ENCODE data around the gene UNC5B. TPM values are rescaled to one million over a fixed set of nuclear protein-coding genes. Genes with fewer than 3 reads are reported as not detected.

The UNC5B gene
- total and polyA plus RNA-seq, 2 donors: 2.2 to 4.2 TPM

GRCh38 chr10:71347587-71348395, 135.4 kb downstream of the UNC5B start:
- Histone ChIP-seq H3K27me3 (ENCODE audit: control insufficient read depth in 2 of 2, insufficient read depth in 1 of 2, low read length in 1 of 2) (no peaks in the 10 kb centered on the region), H3K36me3 (ENCODE audit: control insufficient read depth in 2 of 2, insufficient read depth in 2 of 2, low read length in 1 of 2) (peaks cover 0 to 5% of the 10 kb centered on the region in 2 donors), H3K4me3 (ENCODE audit: low read length in 2 of 2) (no peak overlapping the region), H3K4me1 (ENCODE audit: control insufficient read depth in 2 of 2, insufficient read depth in 2 of 2, low read length in 2 of 2) (peaks cover 0 to 3% of the 10 kb centered on the region in 2 donors), H3K27ac (ENCODE audit: low read depth in 1 of 2, low read length in 1 of 2) (no peak overlapping the region), H3K9me3 (ENCODE audit: control insufficient read depth in 2 of 2, insufficient read depth in 1 of 2, low read length in 1 of 2) (no peaks in the 10 kb centered on the region)
- WGBS: 97% methylated on average over 14 of the region's 14 CpGs
- DNase-seq (ENCODE audit: low read depth in 6 of 9, low spot score in 9 of 9): no peak

- H3K4me1 ChIP-seq (ENCODE audit: control insufficient read depth in 2 of 2, insufficient read depth in 2 of 2, low read length in 2 of 2): peaks cover 0 to 3% of the 10 kb centered on the region in 2 donors
- no peaks in the 10 kb centered on the region for H3K27me3 ChIP-seq (ENCODE audit: control insufficient read depth in 2 of 2, insufficient read depth in 1 of 2, low read length in 1 of 2)
- DNase-seq (ENCODE audit: low read depth in 6 of 9, low spot score in 9 of 9): no peak
- no peak overlapping the region for H3K27ac ChIP-seq (ENCODE audit: low read depth in 1 of 2, low read length in 1 of 2)
- H3K4me3 ChIP-seq (ENCODE audit: low read length in 2 of 2): no peak overlapping the region
- H3K9me3 ChIP-seq (ENCODE audit: control insufficient read depth in 2 of 2, insufficient read depth in 1 of 2, low read length in 1 of 2): no peaks in the 10 kb centered on the region
- peaks cover 0 to 5% of the 10 kb centered on the region in 2 donors for H3K36me3 ChIP-seq (ENCODE audit: control insufficient read depth in 2 of 2, insufficient read depth in 2 of 2, low read length in 1 of 2)
- 96% methylated on average over 1 of the region's 1 CpG for WGBS
These were observed 136.5 kb downstream of the UNC5B start for GRCh38 chr10:71348850-71349249.

GRCh38 chr10:71349406-71349805, 137.0 kb downstream of the UNC5B start:
- 98% methylated on average over 7 of the region's 7 CpGs for WGBS
- Histone ChIP-seq H3K27me3 (ENCODE audit: control insufficient read depth in 2 of 2, insufficient read depth in 1 of 2, low read length in 1 of 2) (no peaks in the 10 kb centered on the region), H3K27ac (ENCODE audit: low read depth in 1 of 2, low read length in 1 of 2) (no peak overlapping the region), H3K9me3 (ENCODE audit: control insufficient read depth in 2 of 2, insufficient read depth in 1 of 2, low read length in 1 of 2) (no peaks in the 10 kb centered on the region), H3K4me3 (ENCODE audit: low read length in 2 of 2) (no peak overlapping the region), H3K36me3 (ENCODE audit: control insufficient read depth in 2 of 2, insufficient read depth in 2 of 2, low read length in 1 of 2) (peaks cover 0 to 5% of the 10 kb centered on the region in 2 donors), H3K4me1 (ENCODE audit: control insufficient read depth in 2 of 2, insufficient read depth in 2 of 2, low read length in 2 of 2) (peaks cover 0 to 3% of the 10 kb centered on the region in 2 donors)
- no peak for DNase-seq (ENCODE audit: low read depth in 6 of 9, low spot score in 9 of 9)

- H3K27ac ChIP-seq (ENCODE audit: low read depth in 1 of 2, low read length in 1 of 2): no peak overlapping the region
- WGBS: 87% methylated on average over 6 of the region's 6 CpGs
- H3K4me3 ChIP-seq (ENCODE audit: low read length in 2 of 2): no peak overlapping the region
- H3K4me1 ChIP-seq (ENCODE audit: control insufficient read depth in 2 of 2, insufficient read depth in 2 of 2, low read length in 2 of 2): no peaks in the 10 kb centered on the region
- DNase-seq (ENCODE audit: low read depth in 6 of 9, low spot score in 9 of 9): no peak
- H3K27me3 ChIP-seq (ENCODE audit: control insufficient read depth in 2 of 2, insufficient read depth in 1 of 2, low read length in 1 of 2): no peaks in the 10 kb centered on the region
- H3K36me3 ChIP-seq (ENCODE audit: control insufficient read depth in 2 of 2, insufficient read depth in 2 of 2, low read length in 1 of 2): peaks cover 4 to 5% of the 10 kb centered on the region in 2 donors
- H3K9me3 ChIP-seq (ENCODE audit: control insufficient read depth in 2 of 2, insufficient read depth in 1 of 2, low read length in 1 of 2): no peaks in the 10 kb centered on the region
These were observed 138.7 kb downstream of the UNC5B start for GRCh38 chr10:71351087-71351486.

- no peak for DNase-seq (ENCODE audit: low read depth in 6 of 9, low spot score in 9 of 9)
- Histone ChIP-seq H3K9me3 (ENCODE audit: control insufficient read depth in 2 of 2, insufficient read depth in 1 of 2, low read length in 1 of 2) (no peaks in the 10 kb centered on the region), H3K4me1 (ENCODE audit: control insufficient read depth in 2 of 2, insufficient read depth in 2 of 2, low read length in 2 of 2) (no peaks in the 10 kb centered on the region), H3K27ac (ENCODE audit: low read depth in 1 of 2, low read length in 1 of 2) (peak overlapping the region in 1 of 2 donors; percentile 25), H3K4me3 (ENCODE audit: low read length in 2 of 2) (no peak overlapping the region), H3K27me3 (ENCODE audit: control insufficient read depth in 2 of 2, insufficient read depth in 1 of 2, low read length in 1 of 2) (no peaks in the 10 kb centered on the region), H3K36me3 (ENCODE audit: control insufficient read depth in 2 of 2, insufficient read depth in 2 of 2, low read length in 1 of 2) (peaks cover 5 to 8% of the 10 kb centered on the region in 2 donors)
- 96% methylated on average over 14 of the region's 14 CpGs for WGBS
These were observed 139.4 kb downstream of the UNC5B start for GRCh38 chr10:71351628-71352319.

Other genes starting within 250 kb of the UNC5B start
- 2.5 TPM for gene SLC29A3, start 106.7 kb downstream of the UNC5B start, total RNA-seq
- 5.6 TPM for gene SLC29A3, start 106.7 kb downstream of the UNC5B start, polyA plus RNA-seq
- gene CDH23, start 184.3 kb downstream of the UNC5B start, total RNA-seq: 9.1 TPM
- gene CDH23, start 184.3 kb downstream of the UNC5B start, polyA plus RNA-seq: 9.1 TPM